Parathyroid adenoma (tissue), 2 donors: ENCODE results near the gene NFIX.

ENCODE experiments used
- H2AFZ ChIP-seq: fragments of 300-600 bp; sonication (generic); one replicate; pipeline ENCODE4 v1.7.0; 2017; ENCODE audit warnings: antibody characterized with exemption, mild to moderate bottlenecking
- H3K27ac ChIP-seq: fragments of 300-600 bp; sonication (generic); one replicate; pipeline ENCODE4 v1.7.0; 2017
- H3K27me3 ChIP-seq: fragments of 300-600 bp; sonication (generic); one replicate; pipeline ENCODE4 v1.7.0; 2017; ENCODE audit warnings: low read length; ENCODE audit not compliant: control insufficient read depth, insufficient read depth
- H3K36me3 ChIP-seq: fragments of 300-600 bp; sonication (generic); one replicate; pipeline ENCODE4 v1.7.0; 2017; ENCODE audit warnings: low read length; ENCODE audit not compliant: control insufficient read depth, insufficient read depth
- H3K4me1 ChIP-seq: fragments of 300-600 bp; sonication (generic); one replicate; pipeline ENCODE4 v1.7.0; 2017; ENCODE audit warnings: control low read depth
- H3K4me2 ChIP-seq: fragments of 300-600 bp; sonication (generic); one replicate; pipeline ENCODE4 v1.7.0; 2017; ENCODE audit warnings: low read length
- H3K4me3 ChIP-seq: fragments of 300-600 bp; sonication (generic); one replicate; pipeline ENCODE4 v1.7.0; 2017; ENCODE audit warnings: low read depth, low read length
- H3K79me2 ChIP-seq: fragments of 300-600 bp; sonication (generic); one replicate; pipeline ENCODE4 v1.7.0; 2017; ENCODE audit warnings: control low read depth
- H3K9ac ChIP-seq: fragments of 300-600 bp; sonication (generic); one replicate; pipeline ENCODE4 v1.7.0; 2017; ENCODE audit warnings: mild to moderate bottlenecking
- H3K9me3 ChIP-seq: fragments of 300-600 bp; sonication (generic); one replicate; pipeline ENCODE4 v1.7.0; 2017; ENCODE audit warnings: low read length; ENCODE audit not compliant: control insufficient read depth
- CTCF ChIP-seq: fragments of 300-600 bp; sonication (generic); IDR thresholded peaks from one replicate; pipeline ENCODE4 v1.7.0; 2017; ENCODE audit warnings: antibody characterized with exemption, mild to moderate bottlenecking
- donor health status: primary hyperparathyroidism.

NFIX gene

GRCh38 chr19:13008926-13009787 lies 13.9 kb downstream of the NFIX start:
- H3K79me2 ChIP-seq = peaks cover 6% of the 10 kb centered on the region
- H3K27ac ChIP-seq = no peak overlapping the region
- H3K4me3 ChIP-seq = no peak overlapping the region
- H3K4me2 ChIP-seq = no peak overlapping the region
- no peaks in the 10 kb centered on the region for H3K4me1 ChIP-seq
- TF ChIP-seq CTCF = no peak
- H3K36me3 ChIP-seq = no peaks in the 10 kb centered on the region
- no peak overlapping the region for H2AFZ ChIP-seq
- H3K9me3 ChIP-seq = no peaks in the 10 kb centered on the region
- H3K27me3 ChIP-seq = no peaks in the 10 kb centered on the region
- H3K9ac ChIP-seq = no peak overlapping the region

- TF ChIP-seq CTCF = no peak
- Histone ChIP-seq H3K36me3 (no peaks in the 10 kb centered on the region), H3K9me3 (no peaks in the 10 kb centered on the region), H3K4me2 (no peak overlapping the region), H3K4me1 (no peaks in the 10 kb centered on the region), H3K9ac (no peak overlapping the region), H2AFZ (no peak overlapping the region), H3K27ac (no peak overlapping the region), H3K4me3 (no peak overlapping the region), H3K79me2 (peaks cover 6% of the 10 kb centered on the region), H3K27me3 (no peaks in the 10 kb centered on the region)
Measured at GRCh38 chr19:13010038-13010991, 15.0 kb downstream of the NFIX start.

DNA sequence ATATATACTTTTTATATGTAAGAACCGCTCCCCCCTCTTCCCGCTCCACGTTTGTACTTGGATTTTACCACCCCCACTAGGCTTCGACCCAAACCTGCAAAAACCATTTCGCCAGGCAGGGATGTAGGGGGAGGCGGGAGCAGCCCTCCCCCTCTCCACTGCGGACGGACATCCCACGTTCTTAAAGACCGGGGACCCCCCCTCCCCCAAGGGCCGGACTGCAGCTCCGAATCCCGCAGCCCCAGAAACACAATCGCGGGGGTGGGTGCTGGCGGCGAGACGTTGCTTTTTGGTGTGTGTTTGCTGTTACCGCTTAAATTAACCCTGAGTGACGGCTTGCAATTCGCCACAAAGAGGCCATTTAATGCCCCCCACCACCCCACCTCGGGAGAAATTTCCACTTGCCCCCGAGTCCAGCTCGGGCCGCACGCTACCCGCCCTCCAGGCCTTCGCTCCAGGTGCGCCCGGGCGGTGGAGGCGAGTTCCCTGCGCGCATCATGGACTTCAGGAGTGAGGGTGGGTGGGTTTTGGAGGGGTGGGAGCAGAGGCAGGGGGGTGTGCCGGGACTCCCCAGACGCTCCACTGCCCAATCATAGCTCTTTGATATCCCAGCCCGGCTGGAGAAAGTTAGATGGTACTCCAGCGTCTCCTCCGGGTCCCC lies 15.8 kb downstream of the NFIX start:
- Histone ChIP-seq H3K4me1 (no peaks in the 10 kb centered on the region), H3K27ac (no peak overlapping the region), H3K27me3 (no peaks in the 10 kb centered on the region), H3K9me3 (no peaks in the 10 kb centered on the region), H3K4me3 (no peak overlapping the region), H3K36me3 (no peaks in the 10 kb centered on the region), H3K79me2 (peaks cover 6% of the 10 kb centered on the region), H3K4me2 (no peak overlapping the region), H2AFZ (no peak overlapping the region), H3K9ac (no peak overlapping the region)
- TF ChIP-seq CTCF = no peak

GRCh38 chr19:13011653-13012389 lies 16.5 kb downstream of the NFIX start:
- peaks cover 6% of the 10 kb centered on the region for H3K79me2 ChIP-seq
- no peaks in the 10 kb centered on the region for H3K27me3 ChIP-seq
- no peaks in the 10 kb centered on the region for H3K4me1 ChIP-seq
- no peak overlapping the region for H3K4me2 ChIP-seq
- no peak overlapping the region for H3K9ac ChIP-seq
- no peak overlapping the region for H2AFZ ChIP-seq
- no peak overlapping the region for H3K4me3 ChIP-seq
- no peak overlapping the region for H3K27ac ChIP-seq
- H3K9me3 ChIP-seq = no peaks in the 10 kb centered on the region
- no peak for TF ChIP-seq CTCF
- H3K36me3 ChIP-seq = no peaks in the 10 kb centered on the region
